ENCODE measurements around the gene NBEAL2.

The NBEAL2 gene, protein sequence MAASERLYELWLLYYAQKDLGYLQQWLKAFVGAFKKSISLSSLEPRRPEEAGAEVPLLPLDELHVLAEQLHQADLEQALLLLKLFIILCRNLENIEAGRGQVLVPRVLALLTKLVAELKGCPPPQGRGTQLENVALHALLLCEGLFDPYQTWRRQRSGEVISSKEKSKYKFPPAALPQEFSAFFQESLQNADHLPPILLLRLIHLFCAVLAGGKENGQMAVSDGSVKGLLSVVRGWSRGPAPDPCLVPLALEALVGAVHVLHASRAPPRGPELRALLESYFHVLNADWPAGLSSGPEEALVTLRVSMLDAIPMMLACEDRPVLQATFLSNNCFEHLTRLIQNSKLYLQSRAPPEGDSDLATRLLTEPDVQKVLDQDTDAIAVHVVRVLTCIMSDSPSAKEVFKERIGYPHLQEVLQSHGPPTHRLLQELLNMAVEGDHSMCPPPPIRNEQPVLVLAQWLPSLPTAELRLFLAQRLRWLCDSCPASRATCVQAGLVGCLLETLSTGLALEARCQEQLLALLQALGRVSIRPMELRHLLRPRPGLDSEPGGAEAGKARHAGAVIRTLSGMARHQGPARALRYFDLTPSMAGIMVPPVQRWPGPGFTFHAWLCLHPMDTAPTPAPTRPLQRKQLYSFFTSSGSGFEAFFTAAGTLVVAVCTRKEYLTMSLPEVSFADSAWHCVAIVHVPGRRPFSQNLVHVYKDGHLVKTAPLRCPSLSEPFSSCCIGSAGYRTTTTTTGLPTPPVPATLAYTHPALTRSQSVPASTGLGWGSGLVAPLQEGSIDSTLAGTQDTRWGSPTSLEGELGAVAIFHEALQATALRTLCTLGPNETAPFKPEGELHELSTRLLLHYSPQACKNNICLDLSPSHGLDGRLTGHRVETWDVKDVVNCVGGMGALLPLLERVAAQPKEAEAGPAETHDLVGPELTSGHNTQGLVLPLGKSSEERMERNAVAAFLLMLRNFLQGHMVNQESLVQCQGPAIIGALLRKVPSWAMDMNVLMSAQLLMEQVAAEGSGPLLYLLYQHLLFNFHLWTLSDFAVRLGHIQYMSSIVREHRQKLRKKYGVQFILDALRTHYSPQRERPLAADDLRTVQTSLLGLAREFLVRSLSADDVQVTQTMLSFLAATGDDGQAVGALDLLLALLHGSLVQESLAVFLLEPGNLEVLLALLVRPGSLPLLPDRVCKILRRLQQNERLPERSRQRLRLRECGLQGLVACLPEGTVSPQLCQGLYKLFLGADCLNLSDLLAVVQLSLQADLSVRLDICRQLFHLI (N-terminal part only)

DNA sequence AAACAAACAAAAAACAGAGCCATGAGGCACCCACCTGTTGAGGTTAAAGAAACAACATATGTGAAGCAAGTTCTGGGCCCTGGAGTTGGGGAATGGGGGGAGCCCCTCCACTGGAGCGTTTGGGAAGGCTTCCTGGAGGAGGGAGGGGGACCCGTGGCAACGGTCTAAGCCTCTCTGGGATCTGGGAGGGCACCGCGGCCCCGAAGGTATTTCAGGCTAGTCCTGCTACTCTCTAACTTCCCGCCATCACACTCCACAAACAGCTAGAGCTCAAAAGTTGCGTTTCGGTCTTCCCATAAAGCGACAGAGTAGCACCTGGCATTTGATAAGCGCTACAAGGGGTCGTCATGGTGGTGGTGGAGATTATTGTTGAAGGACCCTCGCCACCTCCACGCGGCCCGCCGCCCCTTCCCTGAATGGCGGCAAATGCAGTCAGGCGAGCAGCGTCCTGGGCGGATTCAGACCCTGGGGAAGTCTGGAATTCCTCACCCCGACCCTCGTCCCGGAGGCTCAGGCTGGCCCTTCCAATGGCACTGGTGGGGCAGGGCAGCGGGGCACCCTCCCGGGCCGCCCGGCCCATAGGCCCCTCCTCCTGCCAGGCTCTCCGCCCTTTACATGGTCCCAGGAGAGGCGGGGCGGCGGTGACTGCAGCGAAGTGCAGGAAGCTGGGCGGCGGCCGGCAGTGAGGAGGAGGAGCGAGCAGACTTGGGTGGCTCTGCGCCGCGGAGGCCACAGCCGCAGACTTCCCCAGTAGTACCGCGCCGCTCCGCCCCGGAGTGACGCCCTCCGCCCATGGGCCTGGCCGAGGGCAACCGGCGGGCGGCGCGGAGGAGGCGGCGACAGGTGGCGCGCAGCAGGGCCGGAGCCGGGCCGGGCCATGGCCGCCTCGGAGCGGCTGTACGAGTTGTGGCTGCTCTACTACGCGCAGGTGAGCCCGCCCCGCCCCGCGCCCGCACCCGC, at the start of gene NBEAL2:
NBEAL2 (plus strand) TSS at position 682 of the 960 bp plus-strand sequence; CDS start at position 878, 196 bp downstream.
- DNase-seq, result peak; percentile 66

DNA sequence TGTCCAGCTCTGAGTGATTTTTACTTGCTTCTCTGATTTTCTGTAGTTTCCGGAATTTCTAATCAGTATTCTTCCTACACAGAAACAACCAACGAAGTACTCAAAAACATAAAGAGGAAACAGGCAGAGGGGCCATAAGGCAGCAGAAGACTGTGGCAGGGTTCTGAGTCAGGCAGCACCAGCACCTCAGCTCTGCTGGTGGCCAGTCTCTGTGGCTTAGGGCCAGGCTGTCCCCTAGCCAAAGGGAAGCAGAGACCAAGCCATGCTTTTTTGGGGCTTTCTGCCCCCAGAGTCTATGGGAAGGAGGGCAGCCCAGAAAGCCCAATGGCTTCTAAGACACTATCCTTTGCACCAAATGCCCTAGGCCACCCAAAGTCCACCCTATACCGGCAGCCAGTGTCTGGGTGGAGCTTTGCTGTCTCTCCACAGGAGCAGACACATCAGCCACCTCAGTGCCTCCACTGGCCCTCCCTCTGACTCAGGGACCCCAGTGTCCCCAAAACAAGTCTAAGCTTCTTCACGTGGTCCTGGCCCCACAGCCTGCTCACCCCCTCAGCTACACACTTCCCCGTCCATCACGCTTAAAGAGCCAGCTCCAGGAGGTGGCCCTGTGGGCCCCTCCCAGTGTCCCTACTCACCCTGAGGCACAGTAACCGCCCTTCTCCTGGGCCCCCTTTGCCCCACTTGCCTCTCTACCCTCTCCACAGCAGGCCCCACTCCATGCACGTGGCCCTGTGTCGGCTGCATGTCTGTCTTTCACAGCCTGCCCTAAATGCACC, 49.1 kb upstream of the NBEAL2 start:
- no peak for DNase-seq

DNA sequence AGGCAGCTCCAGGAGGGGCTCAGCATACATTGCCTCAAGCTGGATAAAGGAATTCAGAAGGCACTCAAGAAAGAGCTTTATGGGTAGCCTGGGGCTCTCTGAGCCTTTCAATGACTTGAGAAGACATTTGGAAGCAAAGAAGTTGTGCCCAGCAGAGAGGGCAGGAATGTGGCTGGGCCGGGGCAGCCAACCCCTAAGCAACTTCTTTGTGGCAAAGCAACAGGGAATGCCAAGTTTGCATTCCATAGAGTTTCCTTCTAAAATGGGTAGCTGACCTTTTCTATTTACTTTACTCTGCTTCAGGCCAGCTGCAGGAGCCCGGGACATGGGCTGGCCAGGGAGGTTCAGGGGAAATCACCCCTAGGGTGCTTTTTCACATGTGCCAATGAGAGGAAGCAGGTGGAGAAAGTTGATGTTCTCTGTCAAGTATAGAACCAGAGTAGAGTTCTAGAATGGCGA, 48.5 kb upstream of the NBEAL2 start:
- no peak for DNase-seq

DNA sequence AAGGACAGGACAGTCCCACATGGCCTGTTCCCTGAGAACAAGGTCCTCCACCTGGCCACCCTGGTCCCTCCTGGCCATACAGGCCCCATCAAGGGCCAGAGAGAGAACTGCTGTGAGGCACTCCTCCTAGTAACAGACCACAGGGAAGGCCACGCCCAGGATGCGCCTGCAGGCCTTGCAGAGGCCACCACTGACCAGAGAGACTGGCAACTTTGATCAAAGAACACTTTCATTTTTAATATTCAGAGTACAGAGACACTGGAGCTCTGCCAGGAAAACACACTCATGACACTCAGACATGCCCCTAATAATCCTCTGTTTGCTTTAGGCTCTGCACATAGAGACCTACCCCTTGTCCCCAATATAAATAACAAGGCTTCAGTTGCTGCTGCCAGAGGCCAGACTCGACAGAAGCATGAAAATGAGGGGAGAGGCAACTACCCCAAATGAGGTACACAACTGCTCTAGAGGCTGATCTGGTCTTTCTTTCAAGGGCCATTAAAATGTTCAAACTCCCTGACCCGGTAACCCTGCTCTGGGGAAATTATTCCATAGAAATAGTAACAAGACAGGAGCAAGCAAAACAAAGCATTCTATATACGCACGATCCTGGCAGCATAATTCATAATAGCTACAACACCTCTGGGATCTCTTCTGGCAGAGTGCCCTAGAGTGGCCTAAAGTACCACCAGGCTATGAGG, 47.7 kb upstream of the NBEAL2 start:
- DNase-seq, result no peak

DNA sequence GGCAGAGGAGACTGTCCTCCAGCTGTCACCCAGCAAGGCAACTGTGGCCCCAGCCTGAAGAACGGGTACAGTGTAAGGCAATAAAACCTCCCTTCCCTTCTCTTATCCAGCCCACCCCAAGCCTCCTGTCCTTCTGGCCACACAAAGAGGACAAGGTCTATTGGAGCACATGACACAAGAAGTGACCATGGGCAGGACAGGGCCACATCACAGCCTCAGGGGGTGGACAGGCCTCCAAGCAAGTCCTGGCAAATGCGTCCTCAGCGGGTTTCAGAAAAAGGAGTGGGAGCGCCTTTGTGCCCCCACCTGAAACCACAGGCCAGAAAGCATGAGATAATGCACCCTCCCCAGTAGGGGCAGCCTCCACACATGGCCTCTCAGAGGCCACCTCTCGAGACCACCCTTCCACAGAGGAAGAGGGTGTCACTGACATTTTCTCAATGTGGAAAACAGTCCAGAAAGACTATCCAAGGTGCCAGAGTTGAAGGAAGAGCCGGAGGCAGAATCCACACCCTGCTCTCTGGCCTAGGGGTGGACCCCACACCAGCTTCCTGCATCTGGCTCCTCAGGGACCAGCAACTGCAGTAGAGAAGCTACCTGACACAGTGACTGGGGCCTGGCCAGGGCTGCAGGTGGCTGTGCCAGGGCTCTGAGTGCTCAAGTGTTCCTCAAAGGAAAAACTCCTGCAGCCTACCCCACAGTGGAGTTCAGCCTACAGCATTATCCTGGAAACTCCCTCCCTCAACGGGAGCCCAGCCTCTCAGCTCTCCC, 46.8 kb upstream of the NBEAL2 start:
- DNase-seq, result no peak

DNA sequence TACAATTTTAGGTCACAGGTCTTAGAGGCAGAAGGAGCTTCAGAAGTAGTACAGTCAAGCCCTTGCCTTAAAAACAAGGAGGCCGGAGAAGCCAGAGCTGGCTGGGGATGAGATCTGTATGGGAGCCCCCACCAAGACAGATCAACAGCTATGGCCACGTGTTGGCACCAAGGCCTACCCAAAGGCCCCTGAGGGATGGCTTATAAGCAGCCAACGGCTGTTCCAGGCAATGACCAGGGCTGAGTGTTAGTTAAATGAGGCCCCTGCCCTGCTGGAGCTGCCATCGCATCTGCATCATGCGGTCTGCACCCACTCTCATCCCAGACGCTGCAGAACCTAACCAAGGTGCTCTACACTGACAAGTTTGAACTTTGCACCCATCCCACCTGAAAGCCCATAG, 46.2 kb upstream of the NBEAL2 start:
- no peak for DNase-seq

DNA sequence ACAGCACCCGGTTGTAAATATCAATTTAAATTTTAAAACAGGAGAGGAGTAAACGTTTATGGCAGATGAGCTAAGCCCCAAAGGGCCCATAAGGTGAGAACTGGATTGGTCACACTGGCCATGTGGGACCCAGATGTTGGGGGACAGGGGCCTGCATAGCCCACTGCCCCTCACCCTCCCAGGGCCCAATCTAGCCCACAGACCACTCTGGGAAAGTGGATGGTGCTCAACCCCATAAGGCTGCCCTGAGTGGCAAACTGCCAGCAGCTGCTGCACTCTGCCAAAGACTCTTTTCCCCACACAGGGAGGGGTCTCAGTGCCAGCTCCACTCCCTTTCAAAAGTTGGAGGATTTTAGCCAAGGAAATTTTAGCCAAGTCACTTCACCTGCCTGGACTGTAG, 45.4 kb upstream of the NBEAL2 start:
- no peak for DNase-seq

DNA sequence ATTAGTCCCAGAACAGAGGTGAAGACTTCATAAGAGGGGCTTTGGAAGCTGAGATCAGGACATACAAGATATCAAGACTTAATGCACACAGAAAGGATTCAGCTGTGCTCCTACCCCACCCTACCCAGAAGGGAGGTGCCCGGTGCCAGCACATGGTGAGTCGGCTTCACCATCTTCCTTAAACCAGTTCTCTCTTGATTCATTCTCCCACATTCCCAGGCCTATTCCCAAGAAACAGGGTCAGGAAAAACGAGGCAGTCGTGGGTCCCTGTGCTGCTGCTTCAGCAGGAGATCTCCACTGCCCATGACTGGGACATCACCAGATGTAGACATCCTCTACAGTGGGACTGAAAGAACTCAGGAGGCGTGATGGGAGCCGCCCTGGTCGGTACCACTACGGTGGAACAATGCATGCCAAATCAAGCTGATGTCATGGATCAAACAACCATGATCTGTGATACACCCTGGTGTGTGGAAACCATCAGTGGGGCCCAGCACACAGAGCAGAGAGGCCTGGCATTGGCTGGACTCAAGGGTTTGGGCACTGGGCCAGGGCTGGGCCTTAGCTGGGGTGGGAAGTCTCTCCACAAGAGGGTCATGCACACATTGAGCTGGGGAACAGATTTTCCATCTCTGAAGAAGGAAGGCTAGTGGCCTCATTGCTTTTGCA, 44.8 kb upstream of the NBEAL2 start:
- no peak for DNase-seq

DNA sequence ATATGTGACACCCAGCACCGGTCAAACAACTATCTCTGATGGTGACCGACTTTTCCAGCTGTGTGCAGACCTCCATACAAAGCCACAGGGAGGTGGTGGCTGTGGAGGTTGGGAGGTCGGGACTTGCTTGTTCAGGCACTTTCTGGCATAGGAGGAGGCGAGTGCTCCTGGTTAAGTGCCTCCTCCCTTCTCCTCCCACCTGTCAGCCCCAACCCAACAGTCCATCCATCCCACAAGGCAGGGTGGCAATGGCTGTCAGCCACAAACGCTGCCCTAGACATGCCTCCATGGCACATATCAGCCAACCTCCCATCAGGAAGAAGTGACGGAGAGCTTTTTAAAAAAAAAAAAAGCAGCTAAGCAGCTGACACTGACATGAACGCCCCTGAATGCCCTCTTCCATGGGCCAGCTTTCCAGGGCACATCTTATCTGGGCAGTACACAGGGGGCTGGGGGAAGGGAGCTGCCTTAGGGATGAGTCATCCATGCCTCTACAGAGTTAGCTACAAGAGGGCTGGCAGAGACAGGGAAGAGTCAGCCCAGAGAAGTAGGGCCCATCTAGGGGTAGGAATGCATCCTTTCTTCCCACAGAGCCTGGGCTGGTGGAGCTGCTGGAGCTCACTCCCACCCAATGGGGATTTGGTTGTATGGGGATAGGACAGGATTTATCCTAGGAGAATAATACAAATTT, 44.2 kb upstream of the NBEAL2 start:
- no peak for DNase-seq

DNA sequence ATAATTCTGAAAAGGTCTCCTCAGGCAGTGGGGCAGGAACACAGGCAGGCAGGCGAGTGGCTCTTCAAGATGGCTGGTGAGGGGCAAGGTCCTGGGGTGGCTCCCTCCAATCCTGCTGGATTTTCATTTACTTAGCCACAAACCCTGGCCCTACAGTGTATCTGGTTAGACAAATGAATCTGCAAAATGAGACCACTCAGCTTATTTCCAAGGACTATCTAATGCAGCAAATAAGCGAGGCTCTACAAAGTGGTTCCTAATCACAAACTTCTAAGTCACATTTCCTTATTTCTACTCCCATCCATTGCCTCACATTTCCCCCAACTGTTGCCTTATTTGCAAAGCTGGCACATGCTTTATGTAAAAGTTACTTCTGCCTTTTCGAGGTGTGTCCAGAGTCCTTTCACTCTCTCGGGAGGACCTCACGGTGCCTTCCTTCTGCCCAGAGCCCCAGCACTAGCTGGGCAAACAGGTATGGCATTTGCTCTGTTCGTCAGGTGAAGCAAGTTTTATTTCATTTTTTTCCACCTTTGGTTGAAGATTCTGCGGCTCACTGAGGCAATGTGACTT, 43.4 kb upstream of the NBEAL2 start:
- no peak for DNase-seq

DNA sequence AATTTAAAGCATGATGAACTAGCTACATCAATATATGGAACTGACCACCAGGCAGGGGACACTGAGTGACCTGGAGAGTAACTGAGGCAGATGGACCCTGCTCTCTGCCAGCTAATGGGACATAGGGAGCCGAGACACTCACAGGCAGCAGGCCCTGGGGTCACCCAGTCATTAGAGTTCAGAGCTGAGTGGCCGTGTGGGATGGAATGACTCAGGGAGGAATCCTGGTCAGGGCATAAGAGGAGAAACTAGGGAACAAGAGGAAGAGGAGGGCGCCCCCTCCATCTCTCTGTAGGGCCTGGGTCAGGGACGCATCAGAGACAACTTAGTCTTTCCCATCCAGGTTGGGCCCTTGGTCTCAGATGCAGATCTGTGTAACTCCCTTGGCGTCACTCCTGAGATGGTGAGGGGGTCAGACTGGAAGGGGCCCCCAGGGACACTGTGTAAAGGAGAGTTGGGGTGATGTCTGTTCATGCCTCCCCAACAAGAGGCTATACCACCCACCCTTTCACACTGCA, 42.7 kb upstream of the NBEAL2 start:
- DNase-seq, result no peak

DNA sequence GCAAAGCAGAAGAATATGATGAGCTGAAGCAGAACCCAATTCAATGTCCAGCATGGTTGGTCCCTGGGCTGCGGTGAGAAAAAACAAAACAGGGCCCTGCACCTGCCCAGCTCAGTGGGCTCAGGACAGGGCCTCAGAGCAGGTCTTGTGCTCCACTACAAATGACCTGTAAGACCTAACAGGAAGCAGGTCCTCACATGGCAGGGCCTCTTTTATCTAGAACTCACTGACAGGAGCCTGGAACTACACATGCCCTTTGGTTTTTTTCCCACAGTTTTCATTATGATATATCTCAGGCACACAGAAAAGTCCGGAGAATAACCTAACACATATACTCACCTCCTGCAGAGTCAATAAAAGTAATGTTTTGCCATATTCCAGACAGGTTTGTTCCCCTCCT, 41.3 kb upstream of the NBEAL2 start:
- no peak for DNase-seq

DNA sequence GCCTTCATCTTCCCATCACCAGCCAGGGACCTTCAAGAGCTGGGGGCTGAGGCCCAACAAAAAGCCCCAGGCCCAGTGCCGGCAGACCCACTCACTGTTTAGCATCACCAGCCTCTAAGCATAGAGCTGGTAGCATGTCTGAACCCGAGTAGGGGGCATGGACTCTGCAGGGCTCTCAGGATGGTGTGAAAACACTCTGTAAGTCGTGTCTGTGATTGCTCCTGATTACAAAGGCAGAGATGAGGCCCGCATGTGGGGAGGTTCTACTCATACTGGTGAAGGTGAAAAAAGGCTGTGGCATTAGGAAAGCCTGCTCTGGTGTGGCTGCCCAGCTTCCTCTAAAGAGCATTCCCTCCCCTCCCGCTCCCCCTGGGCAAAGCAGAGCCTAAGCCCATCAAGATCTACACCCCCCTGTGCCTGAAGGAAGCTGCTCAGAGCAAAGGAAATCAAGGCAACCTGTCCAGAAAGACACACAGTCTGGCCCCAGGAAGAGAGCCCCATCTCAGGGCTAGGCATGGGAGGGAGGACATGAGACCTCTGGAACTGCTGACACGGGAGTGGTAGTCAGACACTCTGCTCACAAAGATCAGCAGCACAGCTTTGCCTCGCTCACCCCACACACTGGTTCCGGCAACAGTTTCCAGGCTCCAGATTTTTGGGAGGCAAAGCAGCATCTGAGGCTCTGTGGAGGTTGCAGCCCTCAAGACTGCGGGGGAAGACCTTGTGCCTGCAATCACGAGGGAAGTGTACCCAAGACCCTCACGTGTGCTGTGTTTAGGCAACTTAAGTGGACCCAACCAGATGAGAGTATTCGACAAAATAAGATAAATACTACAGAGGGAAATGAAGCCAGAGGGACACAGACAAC, 39.7 kb upstream of the NBEAL2 start:
- DNase-seq, result no peak

DNA sequence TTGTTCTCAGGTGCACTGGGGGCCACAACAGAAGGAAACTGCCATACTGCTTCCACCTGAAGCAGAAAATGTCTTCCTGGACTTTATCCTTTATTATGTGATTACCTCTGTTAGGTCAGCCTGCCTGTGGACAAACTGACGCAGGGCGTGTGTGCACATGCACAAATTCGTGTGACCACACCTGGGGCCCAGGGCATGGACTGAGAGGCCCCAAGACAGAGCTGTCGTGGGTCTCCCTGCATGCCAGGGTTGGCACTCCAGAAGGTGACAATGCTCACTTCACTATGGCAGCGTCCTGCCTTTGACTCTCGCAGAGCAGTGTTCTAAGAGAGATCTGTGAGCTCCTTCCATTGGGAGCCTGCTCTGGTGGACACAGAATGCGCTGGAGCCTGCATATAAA, 37.4 kb upstream of the NBEAL2 start:
- DNase-seq, result no peak

DNA sequence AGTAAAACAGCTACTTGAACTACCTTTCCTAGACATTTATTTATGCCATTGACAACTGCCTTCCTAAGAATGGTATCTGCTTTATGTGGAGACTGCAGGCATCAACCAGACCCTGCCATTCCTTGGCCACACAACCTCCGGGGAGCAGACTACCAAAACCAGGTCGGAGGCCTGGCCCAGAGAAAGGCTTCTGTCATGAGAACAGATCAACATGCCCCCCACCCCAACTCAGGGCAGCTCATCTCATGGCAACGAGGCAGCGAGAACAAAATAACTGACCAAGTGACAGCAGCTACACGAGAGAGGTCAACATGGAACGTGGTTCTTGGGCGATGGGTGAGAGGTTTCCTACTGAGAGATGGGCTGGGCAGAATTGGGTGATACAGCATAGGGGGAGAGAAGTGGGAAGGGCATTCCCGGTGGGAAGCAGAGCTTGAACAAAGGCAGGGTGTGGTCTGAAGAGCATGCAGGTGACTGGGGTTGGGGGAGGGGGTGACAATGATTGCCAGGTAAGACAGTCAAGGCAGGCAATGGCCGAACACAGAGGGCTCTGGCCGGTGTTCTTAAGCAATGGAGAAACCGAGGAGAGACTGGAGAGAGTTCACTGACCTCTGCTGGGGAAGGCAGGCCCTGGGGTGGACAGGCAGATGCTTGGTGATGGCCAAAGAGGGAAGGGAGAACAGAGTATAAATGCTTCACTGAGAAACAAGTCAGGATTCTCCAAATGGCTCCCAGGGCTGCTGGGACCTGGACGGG, 36.8 kb upstream of the NBEAL2 start:
- DNase-seq, result no peak

Data from COR-L47 (cell line).